Nucleus accumbens (tissue), 56 donors: Measurements from ENCODE around the gene LRCH1.

Source experiments
- DNase-seq, 56 donors: peaks; one replicate each; lab custom pipeline; 2025; lab: John Stamatoyannopoulos, UW

The LRCH1 gene

GRCh38 chr13:46775385-46776107 lies 222.6 kb downstream of the LRCH1 start:
- DNase-seq = no peak

GRCh38 chr13:46778095-46778494 lies 225.1 kb downstream of the LRCH1 start:
- no peak for DNase-seq

GRCh38 chr13:46778890-46779289 lies 225.9 kb downstream of the LRCH1 start:
- DNase-seq = no peak

- DNase-seq = no peak
These were observed 229.1 kb downstream of the LRCH1 start for GRCh38 chr13:46782066-46782465.

GRCh38 chr13:46782691-46783090 lies 229.7 kb downstream of the LRCH1 start:
- no peak for DNase-seq

GRCh38 chr13:46783504-46783903 lies 230.5 kb downstream of the LRCH1 start:
- no peak for DNase-seq

GRCh38 chr13:46795321-46795720 lies 242.4 kb downstream of the LRCH1 start:
- DNase-seq = no peak

GRCh38 chr13:46796129-46796514 lies 243.2 kb downstream of the LRCH1 start:
- no peak for DNase-seq

- peak; percentile 28 to 96 (median 85) for DNase-seq
These were observed 243.8 kb downstream of the LRCH1 start, which contains the start of gene ESD for GRCh38 chr13:46796515-46797474. ESD (minus strand) TSS chr13:46797161; CDS start chr13:46791413, 5,748 bp downstream.

- peak in 1 of 56 donors; percentile 30 for DNase-seq
These were observed 244.7 kb downstream of the LRCH1 start for GRCh38 chr13:46797501-46798237.

GRCh38 chr13:46799139-46799538 lies 246.2 kb downstream of the LRCH1 start:
- no peak for DNase-seq

GRCh38 chr13:46801858-46802257 lies 248.9 kb downstream of the LRCH1 start:
- DNase-seq = no peak
